H9 (cell line): ENCODE measurements around the gene HNRNPCL1. TPM values are rescaled to one million over a fixed set of nuclear protein-coding genes. Genes with fewer than 3 reads are reported as not detected.
"Not testable (repeated sequence)": the region's sequence is repeated elsewhere in the genome, so short reads cannot be mapped to it uniquely, and the experiment has no call there.

Source experiments
- DNase-seq: peaks from one replicate; pipeline ENCODE4 v3.0.0-alpha.2; 2017
- H2AFZ ChIP-seq: one replicate; pipeline ENCODE4 v1.6.1; 2013; ENCODE audit warnings: mild to moderate bottlenecking, low read length, control low read depth, moderate library complexity
- H2AK5ac ChIP-seq: 2 replicates; pipeline ENCODE4 v1.6.1; 2013; ENCODE audit warnings: low read length, control low read depth, mixed read lengths; ENCODE audit not compliant: insufficient read length
- H2BK120ac ChIP-seq: one replicate; pipeline ENCODE4 v1.6.1; 2013; ENCODE audit warnings: low read depth, mild to moderate bottlenecking, low read length, control low read depth, inconsistent platforms; ENCODE audit not compliant: poor library complexity, severe bottlenecking
- H2BK12ac ChIP-seq: 2 replicates; pipeline ENCODE4 v1.6.1; 2013; ENCODE audit warnings: low read length, control low read depth, mixed read lengths, low read depth; ENCODE audit not compliant: insufficient read length
- H2BK15ac ChIP-seq: 2 replicates; pipeline ENCODE4 v1.6.1; 2013; ENCODE audit warnings: low read depth, low read length, control low read depth
- H2BK20ac ChIP-seq: one replicate; pipeline ENCODE4 v1.6.1; 2013; ENCODE audit warnings: low read depth, mild to moderate bottlenecking, low read length, control low read depth, inconsistent platforms; ENCODE audit not compliant: poor library complexity, severe bottlenecking
- H2BK5ac ChIP-seq: 2 replicates; pipeline ENCODE4 v1.6.1; 2013; ENCODE audit warnings: low read length, control low read depth, mixed read lengths; ENCODE audit not compliant: insufficient read length
- H3K14ac ChIP-seq: 2 replicates; pipeline ENCODE4 v1.6.1; 2013; ENCODE audit warnings: low read length, control low read depth; ENCODE audit not compliant: insufficient read depth
- H3K18ac ChIP-seq: 2 replicates; pipeline ENCODE4 v1.6.1; 2013; ENCODE audit warnings: low read depth, mild to moderate bottlenecking, mixed read lengths, low read length, control low read depth; ENCODE audit not compliant: insufficient read length
- H3K23ac ChIP-seq: 2 replicates; pipeline ENCODE4 v1.6.1; 2013; ENCODE audit warnings: low read length, control low read depth, mixed read lengths, low read depth; ENCODE audit not compliant: insufficient read length
- H3K23me2 ChIP-seq: 2 replicates; pipeline ENCODE4 v1.6.1; 2013; ENCODE audit warnings: low read depth, mild to moderate bottlenecking, mixed read lengths, low read length, control low read depth; ENCODE audit not compliant: insufficient read length, poor library complexity, severe bottlenecking
- H3K27ac ChIP-seq: 2 replicates; pipeline ENCODE4 v1.5.1; 2013; ENCODE audit warnings: low read length, control low read depth, mixed read lengths, low read depth; ENCODE audit not compliant: insufficient read length
- H3K27me3 ChIP-seq: 2 replicates; pipeline ENCODE4 v1.6.1; 2013; ENCODE audit warnings: low read length, control low read depth, inconsistent platforms; ENCODE audit not compliant: insufficient read depth
- H3K4ac ChIP-seq: 2 replicates; pipeline ENCODE4 v1.6.1; 2013; ENCODE audit warnings: low read depth, mild to moderate bottlenecking, control low read depth, inconsistent platforms, low read length, moderate library complexity
- H3K4me1 ChIP-seq: 2 replicates; pipeline ENCODE4 v1.6.1; 2013; ENCODE audit warnings: low read length, control low read depth, inconsistent platforms; ENCODE audit not compliant: insufficient read depth
- H3K4me2 ChIP-seq: 2 replicates; pipeline ENCODE4 v1.6.1; 2013; ENCODE audit warnings: low read length, control low read depth, mixed read lengths; ENCODE audit not compliant: insufficient read length, insufficient read depth
- H3K56ac ChIP-seq: 2 replicates; pipeline ENCODE4 v1.6.1; 2013; ENCODE audit warnings: low read depth, mild to moderate bottlenecking, mixed read lengths, low read length, control low read depth; ENCODE audit not compliant: insufficient read length
- H3K79me1 ChIP-seq: 2 replicates; pipeline ENCODE4 v1.6.1; 2013; ENCODE audit warnings: low read depth, mild to moderate bottlenecking, moderate library complexity, low read length, control low read depth, inconsistent platforms; ENCODE audit not compliant: insufficient read depth, poor library complexity, severe bottlenecking
- H3K79me2 ChIP-seq: 2 replicates; pipeline ENCODE4 v1.6.1; 2013; ENCODE audit warnings: low read length, control low read depth, inconsistent platforms; ENCODE audit not compliant: insufficient read depth
- H3K9ac ChIP-seq: 2 replicates; pipeline ENCODE4 v1.6.1; 2013; ENCODE audit warnings: low read length, control low read depth, mixed read lengths; ENCODE audit not compliant: insufficient read length; ENCODE audit errors: extremely low read depth
- H3K9me3 ChIP-seq: one replicate; pipeline ENCODE4 v1.6.1; 2013; ENCODE audit warnings: low read depth, low read length, inconsistent platforms; ENCODE audit not compliant: control insufficient read depth
- H3T11ph ChIP-seq: one replicate; pipeline ENCODE4 v1.6.1; 2013; ENCODE audit warnings: mild to moderate bottlenecking, low read length, control low read depth, inconsistent platforms
- H4K20me1 ChIP-seq: one replicate; pipeline ENCODE4 v1.6.1; 2013; ENCODE audit not compliant: control insufficient read depth, insufficient read length, insufficient read depth
- H4K5ac ChIP-seq: 2 replicates; pipeline ENCODE4 v1.6.1; 2013; ENCODE audit warnings: low read depth, mild to moderate bottlenecking, mixed read lengths, low read length, control low read depth; ENCODE audit not compliant: insufficient read length
- H4K8ac ChIP-seq: replicated peaks from 2 replicates; pipeline ENCODE4 v1.6.1; 2013; ENCODE audit warnings: low read length, control low read depth, mixed read lengths, low read depth; ENCODE audit not compliant: insufficient read length
- H4K91ac ChIP-seq: 2 replicates; pipeline ENCODE4 v1.6.1; 2013; ENCODE audit warnings: low read depth, mild to moderate bottlenecking, moderate library complexity, mixed read lengths, low read length, control low read depth; ENCODE audit not compliant: insufficient read length
- H3K27ac Mint-ChIP-seq, 3 experiments: 2 replicates in 2 of 3; 3 replicates in 1 of 3; pipeline ENCODE4 v1.8.0; 2020 to 2021; ENCODE audit warnings: mixed read lengths in 3 of 3, mild to moderate bottlenecking in 1 of 3, moderate library complexity in 1 of 3
- H3K27me3 Mint-ChIP-seq: 2 replicates; pipeline ENCODE4 v1.8.0; 2021; ENCODE audit warnings: low read depth, mild to moderate bottlenecking, moderate library complexity, mixed read lengths
- H3K36me3 Mint-ChIP-seq, 3 experiments: 2 replicates in 2 of 3; 3 replicates in 1 of 3; pipeline ENCODE4 v1.8.0; 2020 to 2021; ENCODE audit warnings: low read depth in 3 of 3, mixed read lengths in 3 of 3; ENCODE audit not compliant: insufficient read depth in 1 of 3
- H3K4me1 Mint-ChIP-seq, 2 experiments: 2 replicates each; pipeline ENCODE4 v1.8.0; 2020; ENCODE audit warnings: mixed read lengths in 2 of 2
- H3K4me3 Mint-ChIP-seq, 2 experiments: 2 replicates in 1 of 2; 3 replicates in 1 of 2; pipeline ENCODE4 v1.8.0; 2020 to 2021; ENCODE audit warnings: mild to moderate bottlenecking in 2 of 2, mixed read lengths in 2 of 2, moderate library complexity in 1 of 2
- H3K9me3 Mint-ChIP-seq, 2 experiments: 2 replicates in 1 of 2; 3 replicates in 1 of 2; pipeline ENCODE4 v1.8.0; 2020; ENCODE audit warnings: mild to moderate bottlenecking in 2 of 2, mixed read lengths in 2 of 2, moderate library complexity in 1 of 2
- WGBS: extraction: QIAGEN DNeasy Blood & Tissue Kit; methylation state at CpG from one replicate; pipeline ENCODE4 v1.1.7; 2013; ENCODE audit warnings: missing lambda C conversion rate, low lambda C conversion rate, mixed read lengths; ENCODE audit not compliant: insufficient read length; ENCODE audit errors: extremely low coverage; 5-methylcytosine and 5-hydroxymethylcytosine counted together
- total RNA-seq: library from RNA; stranded (reverse); gene quantifications from 2 replicates; pipeline ENCODE4 v1.2.1, GENCODE V29; 2021

Gene HNRNPCL1
- total RNA-seq, 1 experiment from 2014 or later, result not detected

GRCh38 chr1:12863131-12863880, 14.8 kb upstream of the HNRNPCL1 start:
- peaks cover 0 to 11% (median 7%) of the 10 kb centered on the region in 3 experiments; a peak in 5 of 7 replicates for H3K36me3 Mint-ChIP-seq
- H3K56ac ChIP-seq, H3K79me2 ChIP-seq, DNase-seq, H4K20me1 ChIP-seq, H4K91ac ChIP-seq, H3K27me3 Mint-ChIP-seq, H3K27ac ChIP-seq, H3K4me2 ChIP-seq, H2AK5ac ChIP-seq, H3T11ph ChIP-seq, H3K4me1 Mint-ChIP-seq, H3K18ac ChIP-seq, H2AFZ ChIP-seq, H2BK5ac ChIP-seq, H3K27ac Mint-ChIP-seq, H2BK20ac ChIP-seq, H3K27me3 ChIP-seq, H3K4me3 Mint-ChIP-seq, H2BK15ac ChIP-seq, H3K23ac ChIP-seq, H3K14ac ChIP-seq, H3K4me1 ChIP-seq, H4K8ac ChIP-seq, H2BK12ac ChIP-seq, H2BK120ac ChIP-seq, H3K79me1 ChIP-seq, H3K9ac ChIP-seq, H3K4ac ChIP-seq, H3K23me2 ChIP-seq, H4K5ac ChIP-seq: not testable (repeated sequence)
- H3K9me3 ChIP-seq, result peaks cover 11% of the 10 kb centered on the region
- H3K9me3 Mint-ChIP-seq, result peaks cover 49 to 58% of the 10 kb centered on the region in 2 experiments
- no CpG with 5 or more reads among the region's 7 CpGs for WGBS

GRCh38 chr1:12856786-12857185, 8.3 kb upstream of the HNRNPCL1 start, which contains the start of gene PRAMEF2:
Gene PRAMEF2, plus strand, starts transcription at chr1:12857086. Its CDS starts 1,924 bp downstream, at chr1:12859010.
- not testable (repeated sequence) for H3K9ac ChIP-seq, H3K4ac ChIP-seq, H3K27ac Mint-ChIP-seq, H2BK120ac ChIP-seq, H3K27me3 Mint-ChIP-seq, H3K27me3 ChIP-seq, H2BK15ac ChIP-seq, H4K5ac ChIP-seq, H4K20me1 ChIP-seq, H3K4me1 ChIP-seq, H3K14ac ChIP-seq, H2BK5ac ChIP-seq, H2AFZ ChIP-seq, H2BK20ac ChIP-seq, H2BK12ac ChIP-seq, DNase-seq, H3K56ac ChIP-seq, H3K4me1 Mint-ChIP-seq, H4K91ac ChIP-seq, H3T11ph ChIP-seq, H3K27ac ChIP-seq, H3K4me2 ChIP-seq, H3K23ac ChIP-seq, H3K4me3 Mint-ChIP-seq, H3K79me1 ChIP-seq, H2AK5ac ChIP-seq, H4K8ac ChIP-seq, H3K23me2 ChIP-seq, H3K18ac ChIP-seq, H3K79me2 ChIP-seq
- Mint-ChIP-seq H3K36me3 (peaks cover 0 to 16% (median 11%) of the 10 kb centered on the region in 3 experiments; a peak in 6 of 7 replicates), H3K9me3 (peaks cover 69 to 87% of the 10 kb centered on the region in 2 experiments)
- no CpG with 5 or more reads among the region's 2 CpGs for WGBS
- peaks cover 45% of the 10 kb centered on the region for H3K9me3 ChIP-seq
